DLD1 (cell line): ENCODE data around the gene POLR2E.
"Not testable (repeated sequence)": the region's sequence is repeated elsewhere in the genome, so short reads cannot be mapped to it uniquely, and the experiment has no call there.

ENCODE experiments used
- in situ Hi-C: cut with HindIII; loops from 2 replicates; pipeline ENCODE4 v1.10.0; 2017; ENCODE audit warnings: low sequenced_read_pairs

Gene POLR2E

DNA sequence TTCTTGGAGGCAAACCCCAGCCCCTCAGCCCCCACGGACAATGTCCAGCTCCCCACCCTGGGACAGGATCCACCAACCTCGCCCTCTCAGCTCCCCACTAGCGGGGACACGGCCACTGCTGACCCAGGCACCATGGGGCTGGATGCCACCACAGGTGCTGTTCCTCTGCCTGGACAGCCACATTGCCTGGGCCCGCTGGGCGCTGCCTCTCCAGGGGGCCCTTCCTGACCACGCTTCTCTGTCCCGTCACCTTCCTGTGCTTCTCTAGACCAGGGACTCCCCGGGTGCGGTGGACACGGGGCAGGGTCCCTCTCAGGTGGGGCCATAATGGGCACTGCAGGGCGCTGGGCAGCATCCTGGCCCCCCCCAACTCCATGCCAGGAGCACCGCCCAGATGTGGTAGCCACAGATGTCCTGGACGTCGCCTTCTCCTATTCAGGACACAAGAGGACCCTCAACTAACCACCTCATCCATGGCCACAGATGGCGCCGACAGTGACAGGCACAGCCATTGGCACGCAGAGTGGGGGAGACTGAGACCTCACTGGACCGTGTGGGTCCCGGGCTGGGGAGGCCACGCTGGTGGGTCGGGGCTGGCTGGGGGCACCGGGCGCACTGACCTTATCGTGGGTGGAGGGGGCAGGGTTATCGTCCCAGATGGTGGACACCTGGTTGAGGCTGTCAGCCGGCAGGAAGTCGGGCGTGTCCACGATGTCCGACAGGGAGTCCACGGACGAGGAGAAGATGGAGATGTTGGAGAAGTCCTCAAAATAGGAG, 32.0 kb upstream of the POLR2E start:
- in situ Hi-C loops = no loop called here

DNA sequence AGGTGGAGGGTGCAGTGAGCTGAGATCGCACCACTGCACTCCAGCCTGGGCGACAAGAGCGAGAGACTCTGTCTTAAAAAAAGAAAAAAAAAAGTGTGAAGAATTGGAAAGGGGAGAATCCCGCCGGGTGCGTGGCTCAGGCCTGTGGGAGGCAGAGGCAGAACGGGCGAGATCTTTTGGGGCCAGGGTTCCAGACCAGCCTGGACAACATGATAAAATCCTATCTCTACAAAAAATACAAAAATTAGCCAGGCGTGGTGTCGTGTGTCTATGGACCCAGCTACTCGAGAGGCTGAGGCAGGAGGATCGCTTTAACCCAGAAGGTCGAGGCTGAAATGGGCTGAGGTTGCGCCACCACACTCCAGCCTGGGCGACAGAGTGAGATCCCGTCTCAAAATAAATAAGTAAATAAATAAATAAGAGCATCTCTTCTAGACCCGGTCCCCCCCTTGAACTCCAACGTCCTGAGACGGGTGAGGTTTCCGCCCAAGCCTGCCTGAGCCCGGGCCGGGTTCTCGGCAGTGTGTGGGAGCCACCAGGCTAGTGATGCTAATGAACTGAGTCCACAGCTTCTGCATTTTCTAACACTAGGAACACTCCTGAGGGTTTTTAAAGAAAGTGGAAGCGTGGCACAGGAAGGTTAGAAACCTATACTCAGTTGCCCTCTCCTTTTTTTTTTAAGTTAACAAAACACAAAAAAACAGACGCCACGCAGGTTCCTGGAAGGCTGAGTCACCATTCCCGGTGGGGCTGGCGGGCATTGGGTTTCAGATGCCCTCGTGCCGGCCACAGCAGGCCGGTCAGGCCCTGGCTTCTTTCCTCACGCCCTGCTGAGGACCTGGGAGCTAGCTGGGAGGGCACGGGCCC, 30.7 kb upstream of the POLR2E start:
- in situ Hi-C loops = no loop called here

DNA sequence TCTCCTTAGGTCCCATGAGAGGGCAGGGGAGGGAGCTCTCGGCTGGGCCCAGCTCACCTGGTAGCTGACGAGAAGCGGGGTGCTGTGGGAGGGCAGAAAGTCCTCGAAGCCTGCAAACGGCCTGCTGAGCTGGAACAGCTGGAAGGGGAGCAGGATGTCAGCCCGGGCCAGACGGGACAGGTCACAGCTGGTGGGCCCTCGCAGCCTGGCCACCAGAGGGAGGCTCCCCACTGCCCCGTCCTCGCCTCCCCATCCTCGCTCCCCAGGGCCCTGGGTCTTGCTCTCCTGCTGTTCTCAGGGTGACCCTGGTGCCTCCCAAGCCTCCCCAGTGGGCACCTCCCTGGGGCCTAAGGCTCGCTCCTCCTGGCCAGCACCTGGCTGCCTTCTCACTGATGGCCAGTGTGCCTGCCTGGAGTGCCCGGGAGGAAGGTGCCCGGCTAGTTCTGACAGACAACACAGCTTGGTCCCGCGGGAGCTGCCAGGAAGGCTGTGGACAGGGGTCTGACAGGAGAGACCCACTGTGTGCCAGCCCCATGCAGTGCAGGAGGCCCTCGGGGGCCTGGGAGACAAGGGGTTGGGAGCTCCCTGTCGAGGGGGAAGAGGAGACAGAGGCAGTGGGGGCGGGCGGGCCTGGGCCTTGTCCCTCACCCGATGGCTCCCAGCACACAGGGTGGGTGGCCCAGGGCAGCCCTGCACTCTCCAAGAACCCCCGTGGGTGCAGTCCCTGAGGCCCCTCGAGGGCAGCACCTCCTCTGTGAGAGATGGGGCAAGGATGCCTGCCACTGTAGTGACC, 28.9 kb upstream of the POLR2E start:
- in situ Hi-C loops = no loop called here

DNA sequence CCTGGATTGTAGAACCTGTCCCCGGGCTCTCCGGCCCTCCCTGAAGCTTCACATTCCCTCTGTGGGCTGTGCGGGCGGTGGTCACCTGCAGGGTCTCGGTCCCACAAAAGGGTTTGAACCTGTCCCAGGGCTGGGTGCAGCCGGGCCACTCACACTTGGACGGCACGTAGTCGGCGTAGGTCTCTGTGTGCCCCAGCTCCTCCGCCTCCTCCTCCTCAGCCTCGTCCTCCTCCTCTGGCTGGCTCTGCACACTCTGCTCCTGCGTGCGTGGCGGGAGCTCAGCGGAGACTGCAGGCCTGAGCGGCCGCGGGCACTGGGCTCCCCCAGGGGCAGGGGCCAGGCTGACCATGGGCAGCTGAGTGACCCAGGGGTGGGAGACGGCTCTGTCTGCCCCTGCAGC, 28.2 kb upstream of the POLR2E start:
- in situ Hi-C loops = no loop called here

DNA sequence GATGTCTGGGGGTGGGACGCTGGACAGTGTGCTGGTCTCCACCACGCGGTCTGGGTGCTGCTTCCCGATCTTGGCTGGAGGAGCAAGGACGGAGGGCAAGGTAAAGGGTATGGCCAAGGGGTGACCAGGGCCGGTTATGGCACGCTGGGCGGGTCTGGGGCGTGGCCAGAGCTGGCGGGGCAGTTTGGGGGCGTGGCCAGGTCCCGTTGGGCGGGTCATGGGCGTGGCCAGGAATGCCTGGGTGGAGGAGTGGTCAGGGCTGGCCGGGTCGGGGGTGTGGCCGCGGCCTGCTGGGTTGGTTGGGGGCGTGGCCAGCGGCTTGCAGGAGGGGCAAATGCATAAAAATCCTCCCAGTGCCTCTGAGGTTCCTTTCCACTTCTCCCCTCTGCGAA, 27.8 kb upstream of the POLR2E start:
- in situ Hi-C loops = no loop called here

DNA sequence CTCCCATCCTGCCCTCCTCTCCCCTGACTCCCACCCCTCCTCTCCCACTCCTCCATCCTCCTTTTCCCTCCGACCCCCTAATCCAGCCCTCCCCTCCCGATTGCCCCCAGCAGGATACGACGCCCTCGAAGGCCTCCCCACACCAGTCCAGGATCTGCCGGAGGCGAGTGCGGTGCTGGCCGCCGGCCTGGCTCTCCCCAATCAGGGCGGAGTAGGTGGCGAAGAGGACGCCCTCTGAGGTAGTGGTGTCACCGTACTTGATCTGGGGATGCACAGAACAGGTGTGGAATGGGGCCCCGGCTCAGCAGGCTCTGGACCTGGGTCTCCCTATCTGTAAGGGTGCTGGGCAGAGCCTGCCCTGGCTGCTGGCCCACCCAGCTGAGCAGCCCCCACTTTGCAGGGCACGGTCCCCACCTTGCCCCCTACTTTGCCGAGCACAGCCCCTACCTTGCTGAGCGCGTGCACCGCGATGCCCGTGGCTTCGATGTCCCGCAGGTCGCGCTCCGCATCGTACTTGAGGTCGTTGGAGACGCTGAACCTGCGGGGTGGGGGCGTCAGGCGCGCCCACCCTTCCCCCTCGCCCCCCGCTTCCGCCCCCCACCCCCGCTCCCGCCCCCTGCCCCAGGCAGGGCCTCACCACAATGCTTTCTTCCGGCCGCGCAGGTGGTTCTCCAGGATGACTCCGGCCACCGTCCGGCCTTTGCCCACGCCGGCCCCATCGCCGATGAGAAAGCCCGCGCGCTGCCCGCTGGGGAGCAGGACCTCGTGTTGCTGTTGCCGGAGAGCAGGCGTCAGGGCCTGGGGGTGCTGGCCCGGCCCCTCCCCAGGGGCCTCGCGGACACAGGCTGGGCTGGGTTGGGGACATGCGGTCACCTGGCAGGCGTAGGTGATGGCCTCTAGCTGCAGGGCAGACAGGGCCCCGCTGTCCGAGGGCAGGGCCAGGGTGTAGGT, 27.1 kb upstream of the POLR2E start:
- in situ Hi-C loops = no loop called here

DNA sequence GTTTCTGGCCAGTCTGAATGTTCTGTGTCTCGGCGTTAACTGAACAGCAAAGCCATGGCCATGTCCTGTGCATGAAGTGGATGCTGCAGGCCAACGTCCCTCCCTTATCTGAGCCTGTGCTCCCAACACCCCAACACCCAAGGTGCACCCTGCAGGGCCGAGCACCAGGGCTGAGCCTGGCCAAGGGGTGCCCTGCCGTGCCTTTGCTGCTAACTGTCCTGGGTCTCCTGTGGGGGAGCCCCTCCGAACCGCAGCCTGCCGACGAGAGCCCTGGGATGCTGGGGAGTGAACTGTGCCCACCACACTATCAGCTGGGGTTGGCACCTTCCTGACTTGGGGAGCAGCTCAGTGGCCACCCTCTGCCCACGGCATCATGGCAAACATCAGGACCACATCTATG, 26.2 kb upstream of the POLR2E start:
- in situ Hi-C loops = no loop called here

DNA sequence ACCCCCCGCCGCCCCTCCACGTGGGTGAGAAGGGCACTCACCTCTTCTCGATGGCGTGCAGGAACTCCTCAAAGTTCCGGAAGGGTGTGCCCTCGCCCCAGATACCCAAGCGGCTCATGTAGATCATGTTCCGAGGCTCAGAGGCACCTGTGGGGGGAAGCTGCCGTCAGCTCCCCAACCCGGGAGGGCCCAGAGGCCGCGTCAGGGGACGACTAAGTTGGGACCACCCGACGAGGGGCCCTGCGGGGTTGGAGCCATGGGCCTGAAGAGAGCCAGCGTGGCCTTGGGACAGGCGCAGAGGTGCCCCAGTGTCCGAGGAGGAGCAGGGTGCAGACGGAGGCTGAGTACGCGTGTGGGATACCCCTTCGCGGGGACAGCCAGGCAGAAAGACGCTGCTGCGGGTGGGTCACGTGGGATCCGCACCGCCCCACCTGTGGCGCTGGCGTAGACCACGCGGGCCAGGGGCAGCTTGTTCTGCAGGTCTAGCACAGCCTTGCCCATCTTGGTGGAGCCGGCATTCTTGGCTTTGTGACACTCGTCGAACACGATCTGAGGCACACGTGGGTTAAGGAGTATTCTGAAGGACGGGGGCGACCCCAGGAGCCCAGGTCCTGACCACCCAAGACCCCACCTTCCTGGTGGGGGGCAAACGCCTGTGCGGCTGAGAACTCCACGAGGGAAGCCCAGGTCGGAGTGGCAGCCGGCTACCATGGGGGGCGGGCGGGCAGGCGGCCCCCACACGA, 24.5 kb upstream of the POLR2E start:
- in situ Hi-C loops = no loop called here

DNA sequence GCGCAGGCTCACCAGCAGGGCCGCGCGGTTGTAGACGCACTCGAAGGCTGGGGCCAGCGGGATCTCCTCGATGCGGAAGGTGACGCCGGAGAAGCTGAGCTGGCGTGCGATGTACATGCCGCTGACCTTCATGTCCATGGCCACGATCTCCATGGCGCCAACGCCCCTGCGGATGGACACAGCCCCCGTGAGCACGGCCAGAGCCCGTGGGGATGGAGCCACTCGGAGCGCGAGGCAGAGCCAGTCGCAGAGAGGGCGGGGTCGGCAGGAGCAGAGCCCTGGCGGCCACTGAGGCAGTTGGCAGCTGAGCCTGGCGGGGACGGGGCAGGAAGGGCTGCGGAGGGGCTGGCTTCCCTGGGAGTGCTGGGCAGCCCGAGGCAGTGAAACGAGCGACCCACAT, 23.8 kb upstream of the POLR2E start:
- in situ Hi-C loops = no loop called here

DNA sequence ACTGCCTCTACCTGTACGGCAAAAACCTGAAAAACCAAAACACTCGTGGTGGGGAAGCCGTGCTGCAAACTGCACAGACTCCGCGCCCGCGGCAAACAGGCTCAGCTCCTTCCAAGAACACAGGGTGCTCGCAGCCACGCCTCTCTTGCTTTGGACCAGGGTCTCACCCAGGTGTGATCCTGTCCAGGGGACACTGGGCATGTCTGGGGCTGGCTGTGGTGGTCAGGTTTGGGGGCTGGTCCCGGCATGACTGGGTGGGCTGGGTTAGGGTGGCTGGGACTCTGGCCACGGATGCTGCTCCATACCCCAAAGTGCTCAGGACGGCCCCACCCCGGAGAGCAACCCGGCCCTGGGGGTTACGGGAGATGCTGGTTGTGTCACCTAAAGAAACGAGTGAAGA, 22.5 kb upstream of the POLR2E start:
- in situ Hi-C loops = no loop called here

DNA sequence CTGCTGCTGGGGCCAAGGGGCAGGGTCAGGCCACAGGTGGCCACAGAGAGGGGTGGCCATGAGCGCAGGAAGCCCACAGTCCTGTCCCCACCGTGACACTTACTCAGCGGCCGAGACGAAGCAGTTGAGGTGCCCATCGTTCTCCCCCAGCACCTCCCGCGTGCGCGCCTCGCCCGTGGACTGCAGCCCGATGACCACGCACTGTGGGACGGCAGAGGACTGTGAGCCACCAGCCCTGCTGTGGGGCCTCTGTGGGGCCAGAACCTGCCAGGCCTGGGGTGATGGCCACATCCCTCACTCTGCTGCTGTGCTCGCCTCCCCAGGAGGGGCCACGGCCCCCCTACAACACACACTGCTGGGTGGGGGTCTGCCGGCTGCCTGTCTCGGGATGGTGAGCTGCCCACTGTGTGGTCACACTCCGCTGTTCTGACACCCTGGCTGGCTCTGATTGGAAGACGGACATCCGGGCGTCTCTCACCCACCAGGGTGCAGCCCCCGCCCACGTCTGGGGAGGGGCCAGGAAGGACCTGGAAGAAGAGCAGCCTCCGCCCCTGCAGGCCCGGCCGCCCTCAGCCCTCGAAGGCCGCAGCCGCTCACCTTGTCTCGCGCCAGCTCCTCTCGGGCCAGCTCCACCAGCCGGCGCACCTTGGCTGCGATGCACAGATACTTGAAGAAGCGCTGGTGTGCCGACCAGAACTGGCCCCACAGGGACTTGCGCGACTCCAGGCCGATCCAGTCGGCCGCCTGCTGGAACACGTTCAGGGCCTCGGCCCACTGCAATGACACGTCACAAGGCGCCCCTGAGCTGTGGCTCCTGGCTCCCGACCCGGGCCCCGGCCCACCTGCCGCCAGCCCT, 21.8 kb upstream of the POLR2E start:
- in situ Hi-C loops = no loop called here

DNA sequence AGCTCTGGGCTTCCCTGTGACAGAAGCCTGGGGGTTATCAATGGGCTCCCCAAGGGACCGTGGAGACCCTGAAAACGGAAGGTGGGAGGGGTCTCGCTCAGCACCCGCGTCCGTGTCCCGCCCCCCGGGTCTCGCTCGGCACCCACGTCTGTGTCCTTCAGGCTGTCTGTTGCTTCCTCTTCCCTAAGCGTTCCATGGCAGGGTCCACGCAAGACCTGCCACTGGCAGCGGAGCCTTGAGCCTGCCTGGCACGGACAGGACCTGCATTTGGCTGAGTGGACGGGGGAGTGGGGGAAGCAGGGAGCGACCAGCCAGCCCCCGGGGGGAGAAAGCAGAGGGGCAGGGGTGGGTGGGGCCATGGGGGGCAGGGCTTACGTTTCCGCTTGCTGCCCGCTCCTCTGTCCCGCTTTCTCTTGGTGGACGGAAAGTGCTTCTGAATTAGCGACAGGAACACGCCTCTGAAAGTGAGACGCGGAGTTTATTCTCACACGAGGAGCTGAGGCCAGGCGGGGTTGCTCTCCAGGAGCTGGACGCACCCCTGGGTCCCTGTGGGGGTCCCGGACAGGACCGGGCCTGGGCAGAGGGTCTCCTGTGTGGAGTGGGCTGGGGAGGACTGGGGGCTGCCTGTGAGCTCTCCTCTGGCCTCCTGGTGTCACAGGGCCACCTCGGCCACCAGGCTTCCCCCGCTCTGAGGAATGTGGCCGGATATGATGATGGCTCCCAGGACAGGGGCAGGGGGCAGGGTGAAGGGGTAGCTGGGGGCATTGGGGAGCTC, 20.7 kb upstream of the POLR2E start:
- in situ Hi-C loops = no loop called here

DNA sequence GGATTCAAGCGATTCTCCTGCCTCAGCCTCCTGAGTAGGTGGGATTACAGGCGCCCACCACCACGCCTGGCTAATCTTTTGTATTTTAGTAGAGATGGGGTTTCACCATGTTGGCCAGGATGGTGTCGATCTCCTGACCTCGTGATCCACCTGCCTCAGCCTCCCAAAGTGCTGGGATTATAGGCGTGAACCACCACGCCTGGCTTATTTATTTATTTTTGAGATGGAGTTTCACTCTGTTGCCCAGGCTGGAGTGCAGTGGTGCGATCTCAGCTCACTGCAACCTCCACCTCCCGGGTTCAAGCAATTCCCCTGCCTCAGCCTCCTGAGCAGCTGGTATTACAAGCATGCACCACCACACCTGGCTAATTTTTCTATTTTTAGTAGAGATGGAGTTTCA, 19.6 kb upstream of the POLR2E start:
- in situ Hi-C loops = not testable (repeated sequence)

DNA sequence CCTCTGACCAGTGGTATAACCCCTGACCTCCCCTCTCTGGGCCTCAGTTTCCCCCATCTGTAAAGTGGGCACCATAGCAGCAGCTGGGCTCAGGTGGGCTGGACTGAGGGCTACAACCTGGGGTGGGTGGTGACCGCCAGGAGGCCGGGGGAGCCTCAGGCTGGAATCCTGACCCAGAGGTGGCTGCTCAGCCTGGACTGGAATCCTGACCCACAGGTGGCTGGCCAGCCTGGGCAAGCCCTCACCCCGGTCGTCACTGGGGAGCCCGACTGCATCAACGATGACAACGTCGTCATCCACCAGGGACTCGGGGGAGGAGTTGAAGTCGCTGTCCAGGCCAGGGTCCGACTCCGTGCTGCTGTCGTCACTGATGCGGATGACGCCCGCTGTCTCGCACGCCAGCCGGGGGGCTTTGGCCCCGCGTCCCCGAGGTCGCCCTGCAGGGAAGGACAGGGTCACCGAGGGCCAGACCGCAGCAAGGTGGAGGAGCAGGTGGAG, 18.9 kb upstream of the POLR2E start:
- in situ Hi-C loops = no loop called here

DNA sequence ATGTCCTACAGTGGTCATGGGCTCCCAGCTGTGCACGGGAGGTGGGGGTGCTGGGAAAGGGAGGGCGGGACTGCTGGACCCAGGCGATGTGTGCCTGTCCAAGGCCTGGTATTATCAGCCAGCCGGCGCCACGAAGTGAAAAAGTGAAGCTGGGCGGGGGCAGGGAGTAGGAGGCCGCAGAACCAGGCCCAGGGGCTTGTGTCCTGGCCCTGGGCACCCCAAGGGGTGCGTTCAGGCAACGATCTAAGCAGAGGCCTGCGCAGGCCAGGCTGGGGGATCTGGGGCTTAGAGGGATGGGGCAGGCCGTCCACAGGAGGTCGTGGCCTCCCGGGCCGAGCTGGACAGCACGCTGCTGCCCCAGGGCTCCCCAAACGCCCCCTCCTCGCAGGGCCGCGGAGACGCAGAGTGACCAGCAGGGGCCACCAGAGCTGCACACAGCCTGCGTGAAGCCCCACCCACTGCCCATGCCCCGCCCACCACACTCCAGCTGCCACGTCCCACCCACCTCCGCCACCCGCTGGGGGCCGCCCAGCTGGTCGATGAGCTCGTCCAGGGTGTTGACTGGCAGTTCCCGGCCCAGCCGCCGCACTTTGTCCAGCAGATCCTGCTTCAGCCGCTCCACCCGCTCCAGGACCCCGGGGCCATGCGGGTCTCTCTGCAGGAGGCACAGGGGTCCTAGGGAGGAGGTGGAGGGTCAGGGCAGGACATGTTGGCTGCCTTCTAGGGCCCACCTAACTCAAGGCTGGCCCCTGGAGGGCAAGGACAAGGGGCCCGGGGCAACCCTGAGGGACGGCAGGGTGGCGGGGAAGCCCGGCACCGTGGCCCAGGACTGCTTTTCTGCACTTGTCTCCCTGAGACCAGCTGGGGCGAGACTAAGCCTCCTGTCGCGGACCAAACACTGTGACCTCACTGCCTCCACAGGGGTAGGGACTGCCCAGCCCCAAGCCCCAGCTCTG, 18.1 kb upstream of the POLR2E start:
- in situ Hi-C loops = no loop called here

DNA sequence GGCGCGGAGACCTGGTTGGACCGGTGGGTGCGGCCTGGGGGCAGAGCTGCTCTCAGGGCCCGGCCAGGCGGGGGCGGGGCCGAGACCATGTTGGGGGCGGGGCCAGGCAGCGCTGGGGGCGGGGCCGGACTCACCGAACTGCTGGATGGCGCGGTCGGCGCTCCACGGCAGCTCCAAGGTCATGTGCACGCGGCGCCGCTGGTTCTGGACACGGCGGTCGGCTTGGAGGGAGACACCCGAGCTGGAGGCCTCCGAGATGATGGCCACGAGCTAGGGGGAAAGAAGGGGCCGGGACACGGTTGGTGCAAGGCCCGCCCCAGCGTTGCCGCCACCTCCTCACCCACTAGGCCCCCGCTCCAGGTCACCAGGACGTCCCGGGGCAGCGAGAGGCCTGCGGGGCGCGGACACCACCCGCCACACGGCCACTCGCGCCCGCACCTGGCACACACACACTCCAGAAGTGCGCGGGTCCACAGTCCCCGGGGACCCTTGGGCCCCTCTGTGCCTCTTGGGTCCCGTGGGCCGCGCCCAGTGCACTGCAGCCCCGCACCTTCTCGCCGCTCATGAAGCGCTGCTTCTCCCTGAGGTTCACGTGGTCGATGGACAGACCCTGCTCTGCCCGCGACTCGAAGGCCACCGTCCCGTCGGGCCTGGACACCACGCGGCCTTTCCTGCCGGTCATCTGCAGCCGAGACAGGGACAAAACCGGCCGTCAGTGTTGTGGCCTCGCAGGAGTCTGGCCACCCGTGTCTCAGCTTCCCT, 17.3 kb upstream of the POLR2E start:
- in situ Hi-C loops = no loop called here
